HepG2 (cell line): ENCODE data around the gene TNP2. TPM values are rescaled to one million over a fixed set of nuclear protein-coding genes. Genes with fewer than 3 reads are reported as not detected.

Experiments
- DNMT1 ChIP-seq: sonication (generic); formaldehyde crosslinking; IDR thresholded peaks from 2 replicates; pipeline ENCODE4 v1.5.1; 2020; ENCODE audit warnings: mild to moderate bottlenecking, missing genetic modification reagents
- DZIP1 ChIP-seq: sonication (generic); formaldehyde crosslinking; IDR thresholded peaks from 2 replicates; pipeline ENCODE4 v1.5.0; 2020; ENCODE audit warnings: mild to moderate bottlenecking, missing genetic modification reagents
- FOXK2 ChIP-seq: fragments of 450-650 bp; IDR thresholded peaks from 2 replicates; pipeline ENCODE4 v1.6.1; 2016
- GATAD2A ChIP-seq: IDR thresholded peaks from 2 replicates; pipeline ENCODE4 v1.6.1; 2016
- KDM4B ChIP-seq: sonication (generic); formaldehyde crosslinking; IDR thresholded peaks from 2 replicates; pipeline ENCODE4 v1.4.0; 2020; ENCODE audit warnings: missing genetic modification reagents
- NR2C2 ChIP-seq: sonication (generic); formaldehyde crosslinking; IDR thresholded peaks from 2 replicates; pipeline ENCODE4 v1.4.0; 2020; ENCODE audit warnings: missing genetic modification reagents, mild to moderate bottlenecking, moderate library complexity, borderline replicate concordance
- RFX5 ChIP-seq: IDR thresholded peaks from 2 replicates; pipeline ENCODE4 v1.6.1; 2011; ENCODE audit warnings: low read depth, low read length, improper control_type of control experiment
- SP4 ChIP-seq: sonication (generic); formaldehyde crosslinking; IDR thresholded peaks from 2 replicates; pipeline ENCODE4 v1.8.1; 2023; ENCODE audit warnings: mild to moderate bottlenecking, missing genetic modification reagents
- THAP9 ChIP-seq: sonication (generic); formaldehyde crosslinking; IDR thresholded peaks from 2 replicates; pipeline ENCODE4; 2020; ENCODE audit warnings: missing genetic modification reagents, mild to moderate bottlenecking, borderline replicate concordance
- ZBTB25 ChIP-seq: IDR thresholded peaks from 2 replicates; pipeline ENCODE4 v1.6.1; 2018; ENCODE audit warnings: missing genetic modification reagents
- ZNF33B ChIP-seq: sonication (generic); formaldehyde crosslinking; IDR thresholded peaks from 2 replicates; pipeline ENCODE4 v1.5.1; 2020; ENCODE audit warnings: mild to moderate bottlenecking, missing genetic modification reagents
- ZNF44 ChIP-seq: sonication (generic); formaldehyde crosslinking; IDR thresholded peaks from 2 replicates; pipeline ENCODE4 v1.5.1; 2020; ENCODE audit warnings: mild to moderate bottlenecking, missing genetic modification reagents
- ZNF460 ChIP-seq: sonication (generic); formaldehyde crosslinking; IDR thresholded peaks from 2 replicates; pipeline ENCODE4 v1.5.1; 2020; ENCODE audit warnings: missing genetic modification reagents, mild to moderate bottlenecking, borderline replicate concordance
- ZNF550 ChIP-seq: sonication (generic); formaldehyde crosslinking; IDR thresholded peaks from 2 replicates; pipeline ENCODE4 v1.4.0; 2020; ENCODE audit warnings: mild to moderate bottlenecking, missing genetic modification reagents, borderline replicate concordance
- ZNF710 ChIP-seq: sonication (generic); formaldehyde crosslinking; IDR thresholded peaks from 2 replicates; pipeline ENCODE4 v1.5.0; 2020; ENCODE audit warnings: mild to moderate bottlenecking, missing genetic modification reagents, borderline replicate concordance
- polyA plus RNA-seq, 8 experiments: library from polyadenylated mRNA; depleted of rRNA in 3 of 8; stranded (reverse) in 7 of 8; unstranded in 1 of 8; fragments of >200 nt; fragmentation: Illumina TruSeq in 4 of 8; extraction: Trizol in 4 of 8; gene quantifications; 2 replicates each; pipeline versions ENCODE4 v1.2.1 to v1.2.3, GENCODE V29; 2011 to 2016; ENCODE audit warnings: low read depth in 4 of 8, missing spikeins in 1 of 8, mixed read lengths in 1 of 8; ENCODE audit not compliant: insufficient read depth in 1 of 8
- total RNA-seq, 5 experiments: library from RNA; depleted of rRNA; stranded (reverse); fragments of >200 nt; fragmentation: Illumina TruSeq; extraction: Trizol; gene quantifications; 2 replicates each; pipeline ENCODE4 v1.2.3, GENCODE V29; 2016; ENCODE audit warnings: low read depth in 1 of 5
- TF ChIP-seq, protein P1 (sequence below): IDR thresholded peaks from 2 replicates; pipeline ENCODE4 v1.6.1; 2016; ENCODE audit warnings: missing genetic modification reagents, missing compliant biosample characterization
- TF ChIP-seq, protein P2 (sequence below): sonication (generic); formaldehyde crosslinking; IDR thresholded peaks from 2 replicates; pipeline ENCODE4 v1.8.1; 2023; ENCODE audit warnings: mild to moderate bottlenecking, inconsistent platforms, moderate library complexity, missing genetic modification reagents, borderline replicate concordance

TNP2 gene
- total and polyA plus RNA-seq, 2 of the 13 experiments (the other 11 are each of a cell fraction or from before 2014, with no cell fraction given), result not detected

DNA sequence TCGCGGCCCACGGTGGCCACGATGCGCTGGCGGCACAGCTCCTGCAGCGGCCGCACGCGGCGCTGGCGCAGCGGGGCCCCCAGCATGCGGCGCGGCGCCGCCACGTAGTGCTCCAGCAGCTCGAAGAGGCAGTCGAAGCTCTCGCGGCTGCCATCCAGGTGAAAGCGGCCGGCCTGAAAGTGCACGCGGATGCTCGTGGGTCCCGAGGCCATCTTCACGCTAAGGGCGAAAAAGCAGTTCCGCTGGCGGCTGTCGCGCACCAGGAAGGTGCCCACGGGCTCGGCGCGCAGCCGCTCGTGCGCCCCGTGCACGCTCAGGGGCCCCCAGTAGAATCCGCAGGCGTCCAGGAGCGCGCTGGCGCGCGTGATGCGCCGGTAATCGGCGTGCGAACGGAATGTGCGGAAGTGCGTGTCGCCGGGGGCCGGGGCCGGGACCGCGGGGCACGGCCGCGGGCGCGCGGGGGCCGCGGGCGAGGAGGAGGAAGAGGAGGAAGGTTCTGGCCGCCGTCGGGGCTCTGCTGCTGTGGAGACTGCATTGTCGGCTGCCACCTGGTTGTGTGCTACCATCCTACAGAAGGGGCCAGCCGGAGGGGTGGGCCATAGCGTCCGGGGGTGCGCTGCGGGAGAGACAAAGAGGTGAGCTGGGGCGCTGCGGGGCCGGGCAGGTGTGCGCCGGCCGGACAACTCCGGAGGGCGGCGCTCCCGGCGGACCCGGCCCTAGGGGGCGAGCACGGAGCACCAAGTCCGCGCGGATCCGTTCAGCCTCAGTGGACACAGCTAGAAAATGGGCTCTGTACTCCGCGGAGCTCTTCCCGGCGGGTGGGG is 14.0 kb downstream of the TNP2 start (continued):
- TF ChIP-seq DZIP1 (CRISPR knock-in tag), result 0 out of 2 replicates have a peak, but pooled peaks have one; percentile 14
- no peak for TF ChIP-seq FOXK2
- TF ChIP-seq, protein P1, sequence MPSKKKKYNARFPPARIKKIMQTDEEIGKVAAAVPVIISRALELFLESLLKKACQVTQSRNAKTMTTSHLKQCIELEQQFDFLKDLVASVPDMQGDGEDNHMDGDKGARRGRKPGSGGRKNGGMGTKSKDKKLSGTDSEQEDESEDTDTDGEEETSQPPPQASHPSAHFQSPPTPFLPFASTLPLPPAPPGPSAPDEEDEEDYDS, result no peak
- TF ChIP-seq ZNF44 (CRISPR knock-in tag), result no peak
- no peak for TF ChIP-seq ZBTB25 (CRISPR knock-in tag)
- TF ChIP-seq GATAD2A (CRISPR knock-in tag), result no peak
- 0 out of 2 replicates have a peak, but pooled peaks have one; percentile 58 for TF ChIP-seq KDM4B (CRISPR knock-in tag)
- TF ChIP-seq, protein P2, sequence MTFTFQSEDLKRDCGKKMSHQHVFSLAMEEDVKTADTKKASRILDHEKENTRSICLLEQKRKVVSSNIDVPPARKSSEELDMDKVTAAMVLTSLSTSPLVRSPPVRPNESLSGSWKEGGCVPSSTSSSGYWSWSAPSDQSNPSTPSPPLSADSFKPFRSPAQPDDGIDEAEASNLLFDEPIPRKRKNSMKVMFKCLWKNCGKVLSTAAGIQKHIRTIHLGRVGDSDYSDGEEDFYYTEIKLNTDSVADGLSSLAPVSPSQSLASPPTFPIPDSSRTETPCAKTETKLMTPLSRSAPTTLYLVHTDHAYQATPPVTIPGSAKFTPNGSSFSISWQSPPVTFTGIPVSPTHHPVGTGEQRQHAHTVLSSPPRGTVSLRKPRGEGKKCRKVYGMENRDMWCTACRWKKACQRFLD, result no peak
- TF ChIP-seq DNMT1 (CRISPR knock-in tag), result peak; percentile 95
- TF ChIP-seq SP4 (CRISPR knock-in tag), result no peak
- TF ChIP-seq ZNF33B (CRISPR knock-in tag), result no peak
- TF ChIP-seq ZNF710, result no peak
- TF ChIP-seq NR2C2 (CRISPR knock-in tag), result no peak; the same call in 1 of the 2 replicates
- TF ChIP-seq ZNF460 (CRISPR knock-in tag), result no peak
- TF ChIP-seq RFX5, result no peak
- TF ChIP-seq THAP9, result no peak
- no peak for TF ChIP-seq ZNF550 (CRISPR knock-in tag)
